SK-N-SH treated with all-trans-retinoic acid at 6 μM for 48 hours (cell line): ENCODE measurements around the gene ASCC1.

ENCODE experiments used
- ATAC-seq: fragments of 200-7000 bp; cut with Tn5 transposase; 3 replicates; pipeline ENCODE4 v1.9.1; 2020; ENCODE audit warnings: mild to moderate bottlenecking, moderate library complexity
- ARNTL ChIP-seq: fragments of 450-650 bp; formaldehyde crosslinking; IDR thresholded peaks from 2 replicates; pipeline ENCODE4 v1.5.0; 2020; ENCODE audit warnings: low read depth, mild to moderate bottlenecking, moderate library complexity, borderline replicate concordance
- BACH2 ChIP-seq: fragments of 250-450 bp; sonication (Bioruptor Pico); IDR thresholded peaks from 2 replicates; pipeline ENCODE4 v1.9.0; 2021; ENCODE audit warnings: mild to moderate bottlenecking, borderline replicate concordance
- CREB5 ChIP-seq: fragments of 250-450 bp; sonication (Bioruptor Pico); IDR thresholded peaks from 2 replicates; pipeline ENCODE4 v1.5.1; 2020; ENCODE audit warnings: low read depth, mild to moderate bottlenecking, moderate library complexity
- CSDC2 ChIP-seq: fragments of 250-450 bp; sonication (Bioruptor Pico); IDR thresholded peaks from 2 replicates; pipeline ENCODE4 v1.5.0; 2020; ENCODE audit warnings: mild to moderate bottlenecking, moderate library complexity
- CSRNP3 ChIP-seq: fragments of 250-450 bp; sonication (Bioruptor Pico); IDR thresholded peaks from 2 replicates; pipeline ENCODE4 v1.5.1; 2021; ENCODE audit warnings: mild to moderate bottlenecking, moderate library complexity
- ESRRG ChIP-seq: fragments of 250-450 bp; sonication (Bioruptor Pico); IDR thresholded peaks from 2 replicates; pipeline ENCODE4 v1.6.1; 2021; ENCODE audit warnings: mild to moderate bottlenecking
- GLIS3 ChIP-seq: fragments of 250-450 bp; sonication (Bioruptor Pico); IDR thresholded peaks from 2 replicates; pipeline ENCODE4 v1.5.0; 2020; ENCODE audit warnings: mild to moderate bottlenecking, moderate library complexity
- OSR1 ChIP-seq: fragments of 250-450 bp; sonication (Bioruptor Pico); IDR thresholded peaks from 2 replicates; pipeline ENCODE4 v1.8.0; 2022; ENCODE audit warnings: moderate library complexity, mild to moderate bottlenecking, inconsistent platforms
- PATZ1 ChIP-seq: fragments of 250-450 bp; sonication (Bioruptor Pico); IDR thresholded peaks from 2 replicates; pipeline ENCODE4 v1.8.0; 2020; ENCODE audit warnings: mild to moderate bottlenecking, moderate library complexity, borderline replicate concordance
- PPARA ChIP-seq: fragments of 250-450 bp; sonication (Bioruptor Pico); IDR thresholded peaks from 2 replicates; pipeline ENCODE4 v1.5.0; 2020; ENCODE audit warnings: mild to moderate bottlenecking, borderline replicate concordance
- RARB ChIP-seq: fragments of 250-450 bp; sonication (Bioruptor Pico); IDR thresholded peaks from 2 replicates; pipeline ENCODE4 v1.8.0; 2021; ENCODE audit warnings: mild to moderate bottlenecking, moderate library complexity
- SNAI2 ChIP-seq: fragments of 250-450 bp; sonication (Bioruptor Pico); IDR thresholded peaks from 2 replicates; pipeline ENCODE4 v1.5.0; 2020; ENCODE audit warnings: mild to moderate bottlenecking, moderate library complexity
- TOX ChIP-seq: fragments of 250-450 bp; sonication (Bioruptor Pico); IDR thresholded peaks from 2 replicates; pipeline ENCODE4 v1.8.0; 2021; ENCODE audit warnings: mild to moderate bottlenecking, moderate library complexity, borderline replicate concordance
- TSHZ2 ChIP-seq: fragments of 250-450 bp; sonication (Bioruptor Pico); IDR thresholded peaks from 2 replicates; pipeline ENCODE4 v1.5.0; 2020; ENCODE audit warnings: mild to moderate bottlenecking, moderate library complexity
- ZC3H10 ChIP-seq: fragments of 250-450 bp; sonication (Bioruptor Pico); IDR thresholded peaks from 2 replicates; pipeline ENCODE4 v1.5.1; 2021; ENCODE audit warnings: mild to moderate bottlenecking, moderate library complexity
- ZFP3 ChIP-seq: fragments of 250-450 bp; sonication (Bioruptor Pico); IDR thresholded peaks from 2 replicates; pipeline ENCODE4 v1.5.0; 2020; ENCODE audit warnings: mild to moderate bottlenecking, moderate library complexity
- ZFP30 ChIP-seq: fragments of 450-650 bp; formaldehyde crosslinking; IDR thresholded peaks from 2 replicates; pipeline ENCODE4 v1.5.0; 2022; ENCODE audit warnings: mild to moderate bottlenecking, moderate library complexity
- ZNF565 ChIP-seq: fragments of 450-650 bp; formaldehyde crosslinking; conservative IDR thresholded peaks from 2 replicates; pipeline ENCODE4 v1.5.0; 2020; ENCODE audit warnings: low read depth, mild to moderate bottlenecking, moderate library complexity
- ZNF70 ChIP-seq: fragments of 450-650 bp; formaldehyde crosslinking; IDR thresholded peaks from 2 replicates; pipeline ENCODE4 v1.5.0; 2020; ENCODE audit warnings: mild to moderate bottlenecking, moderate library complexity
- ZNF8 ChIP-seq: fragments of 450-650 bp; formaldehyde crosslinking; IDR thresholded peaks from 2 replicates; pipeline ENCODE4 v1.5.0; 2020; ENCODE audit warnings: mild to moderate bottlenecking, moderate library complexity

The ASCC1 gene

GRCh38 chr10:72132854-72133253, 83.2 kb downstream of the ASCC1 start:
- ATAC-seq = no peak
- TF ChIP-seq ARNTL (CRISPR knock-in tag) (no peak), ESRRG (CRISPR knock-in tag) (no peak), CREB5 (CRISPR knock-in tag) (no peak), ZNF8 (CRISPR knock-in tag) (no peak), ZFP3 (no peak), TOX (CRISPR knock-in tag) (no peak), PATZ1 (no peak), CSDC2 (CRISPR knock-in tag) (no peak), RARB (CRISPR knock-in tag) (no peak), ZFP30 (CRISPR knock-in tag) (no peak), ZNF70 (CRISPR knock-in tag) (no peak), TSHZ2 (CRISPR knock-in tag) (no peak), BACH2 (no peak), GLIS3 (CRISPR knock-in tag) (no peak), CSRNP3 (no peak), ZNF565 (no peak), OSR1 (no peak)

- TF ChIP-seq CSRNP3 (no peak), TSHZ2 (CRISPR knock-in tag) (no peak), ZFP30 (CRISPR knock-in tag) (no peak), ESRRG (CRISPR knock-in tag) (no peak), GLIS3 (CRISPR knock-in tag) (no peak), ZC3H10 (CRISPR knock-in tag) (no peak), PPARA (CRISPR knock-in tag) (no peak)
- ATAC-seq = no peak
Measured at GRCh38 chr10:72127571-72127970, 88.5 kb downstream of the ASCC1 start.

GRCh38 chr10:72126872-72127232, 89.2 kb downstream of the ASCC1 start:
- no peak for ATAC-seq
- TF ChIP-seq CSDC2 (CRISPR knock-in tag) (no peak), TOX (CRISPR knock-in tag) (no peak), ZC3H10 (CRISPR knock-in tag) (no peak), TSHZ2 (CRISPR knock-in tag) (no peak), CREB5 (CRISPR knock-in tag) (no peak), ZNF70 (CRISPR knock-in tag) (no peak), SNAI2 (CRISPR knock-in tag) (no peak), OSR1 (no peak), GLIS3 (CRISPR knock-in tag) (no peak)
